ENCODE results near the gene TMEM14A.

- no peak for TF ChIP-seq TAF1 (IDR thresholded peaks at IDR 0.05; ENCODE audit: low read depth, low read length)
- no peak for TF ChIP-seq POLR2A (IDR thresholded peaks at IDR 0.05; ENCODE audit: low read depth, low read length)
- TF ChIP-seq POLR2AphosphoS5 (IDR thresholded peaks at IDR 0.05; ENCODE audit: low read depth, low read length), result no peak
- TF ChIP-seq POU2F2 (IDR thresholded peaks at IDR 0.05; ENCODE audit: low read depth, low read length), result no peak
Observed at GRCh38 chr6:52654007-52654406, 16.9 kb upstream of the TMEM14A start.

Data from GM12891 (cell line).